Hepatocyte (in vitro differentiated cells): Measurements from ENCODE around the gene TMEM134. TPM values are rescaled to one million over a fixed set of nuclear protein-coding genes. Genes with fewer than 3 reads are reported as not detected.

Source experiments
- DNase-seq: peaks from one replicate; pipeline ENCODE4 v3.0.0-alpha.2; 2016; ENCODE audit warnings: low spot score
- H2AFZ ChIP-seq: fragments of 200-600 bp; sonication (generic); 2 replicates; pipeline ENCODE4 v1.6.0; 2016; ENCODE audit warnings: antibody characterized with exemption, mild to moderate bottlenecking
- H3K27ac ChIP-seq: fragments of 200-600 bp; sonication (generic); 2 replicates; pipeline ENCODE4 v1.5.1; 2016; ENCODE audit warnings: mild to moderate bottlenecking
- H3K27me3 ChIP-seq: fragments of 200-600 bp; sonication (generic); 2 replicates; pipeline ENCODE4 v1.6.1; 2016
- H3K36me3 ChIP-seq: fragments of 200-600 bp; sonication (generic); replicated peaks from 2 replicates; pipeline ENCODE4 v1.5.1; 2016; ENCODE audit warnings: low read depth; ENCODE audit not compliant: insufficient read depth
- H3K4me1 ChIP-seq: fragments of 200-600 bp; sonication (generic); 2 replicates; pipeline ENCODE4 v1.5.1; 2016; ENCODE audit warnings: mild to moderate bottlenecking, moderate library complexity; ENCODE audit not compliant: insufficient read depth
- H3K4me2 ChIP-seq: fragments of 200-600 bp; sonication (generic); 2 replicates; pipeline ENCODE4 v1.6.0; 2016
- H3K4me3 ChIP-seq: fragments of 200-600 bp; sonication (generic); 2 replicates; pipeline ENCODE4 v1.5.1; 2016; ENCODE audit warnings: mild to moderate bottlenecking
- H3K79me2 ChIP-seq: fragments of 200-600 bp; sonication (generic); 2 replicates; pipeline ENCODE4 v1.6.0; 2017; ENCODE audit warnings: mild to moderate bottlenecking
- H3K9me2 ChIP-seq: fragments of 200-600 bp; sonication (generic); replicated peaks from 2 replicates; pipeline ENCODE4 v1.6.0; 2017; ENCODE audit warnings: mild to moderate bottlenecking; ENCODE audit not compliant: insufficient read depth
- H3K9me3 ChIP-seq: fragments of 200-600 bp; sonication (generic); 2 replicates; pipeline ENCODE4 v1.5.1; 2016; ENCODE audit warnings: low read depth, mild to moderate bottlenecking
- H4K20me1 ChIP-seq: fragments of 200-600 bp; sonication (generic); 2 replicates; pipeline ENCODE4 v1.6.0; 2016; ENCODE audit warnings: mild to moderate bottlenecking; ENCODE audit not compliant: insufficient read depth, poor library complexity, severe bottlenecking
- CTCF ChIP-seq: fragments of 200-600 bp; sonication (generic); IDR thresholded peaks from 2 replicates; pipeline ENCODE4 v1.5.1; 2016; ENCODE audit warnings: antibody characterized with exemption, mild to moderate bottlenecking; ENCODE audit not compliant: poor library complexity
- EZH2 ChIP-seq: fragments of 200-600 bp; sonication (generic); IDR thresholded peaks from 2 replicates; pipeline ENCODE4 v1.6.1; 2016; ENCODE audit warnings: antibody characterized with exemption, mild to moderate bottlenecking, borderline replicate concordance
- EZH2phosphoT487 ChIP-seq: fragments of 200-600 bp; sonication (generic); IDR thresholded peaks from one replicate; pipeline ENCODE4 v1.6.1; 2018; ENCODE audit warnings: antibody characterized with exemption, mild to moderate bottlenecking, low read depth, moderate library complexity; ENCODE audit not compliant: unreplicated experiment, severe bottlenecking
- WGBS: methylation state at CpG from one replicate; pipeline ENCODE4 v1.1.6; 2016; ENCODE audit warnings: low lambda C conversion rate; ENCODE audit errors: missing lambda C conversion rate; 5-methylcytosine and 5-hydroxymethylcytosine counted together
- polyA plus RNA-seq: library from polyadenylated mRNA; unstranded; fragments of >200 nt; fragmentation: Nextera tagmentation; extraction: Ambion mirVana; gene quantifications from 2 replicates; pipeline ENCODE4 v1.2.1, GENCODE V29; 2016
- total RNA-seq: library from RNA; depleted of rRNA; stranded (reverse); fragments of >200 nt; gene quantifications from 2 replicates; pipeline ENCODE4 v1.2.3, GENCODE V29; 2014

Gene TMEM134
- total and polyA plus RNA-seq, 2 experiments from 2014 or later, result 43.2 to 93.7 TPM

- Histone ChIP-seq H3K27me3 (no peaks in the 10 kb centered on the region), H2AFZ (no peak overlapping the region), H3K79me2 (peaks cover 10% of the 10 kb centered on the region), H3K9me3 (no peaks in the 10 kb centered on the region), H3K4me1 (peaks cover 9% of the 10 kb centered on the region), H4K20me1 (peaks cover 9% of the 10 kb centered on the region), H3K36me3 (no peaks in the 10 kb centered on the region), H3K9me2 (no peaks in the 10 kb centered on the region), H3K27ac (no peak overlapping the region), H3K4me3 (no peak overlapping the region), H3K4me2 (no peak overlapping the region)
- DNase-seq, result no peak
- WGBS, result 92% methylated on average over 9 of the region's 9 CpGs
- TF ChIP-seq CTCF (no peak), EZH2 (no peak), EZH2phosphoT487 (no peak)
Measured at GRCh38 chr11:67500831-67501715, 32.0 kb upstream of the TMEM134 start.

- H3K36me3 ChIP-seq, result no peaks in the 10 kb centered on the region
- H3K79me2 ChIP-seq, result peaks cover 10% of the 10 kb centered on the region
- TF ChIP-seq EZH2phosphoT487, result no peak
- TF ChIP-seq EZH2, result no peak
- no peak for TF ChIP-seq CTCF
- H3K9me3 ChIP-seq, result no peaks in the 10 kb centered on the region
- peaks cover 9% of the 10 kb centered on the region for H4K20me1 ChIP-seq
- DNase-seq, result no peak
- WGBS, result 93% methylated on average over 1 of the region's 1 CpG
- H3K27ac ChIP-seq, result no peak overlapping the region
- H3K9me2 ChIP-seq, result no peaks in the 10 kb centered on the region
- H3K4me1 ChIP-seq, result peaks cover 3% of the 10 kb centered on the region
- no peak overlapping the region for H3K4me3 ChIP-seq
- no peak overlapping the region for H2AFZ ChIP-seq
- H3K4me2 ChIP-seq, result no peak overlapping the region
- no peaks in the 10 kb centered on the region for H3K27me3 ChIP-seq
Measured at GRCh38 chr11:67500484-67500821, 31.4 kb upstream of the TMEM134 start.

GRCh38 chr11:67499808-67500483 is 30.9 kb upstream of the TMEM134 start:
- Histone ChIP-seq H3K27ac (no peak overlapping the region), H3K4me2 (no peak overlapping the region), H4K20me1 (peaks cover 9% of the 10 kb centered on the region), H3K36me3 (no peaks in the 10 kb centered on the region), H3K4me1 (no peaks in the 10 kb centered on the region), H3K4me3 (no peak overlapping the region), H3K9me3 (no peaks in the 10 kb centered on the region), H2AFZ (no peak overlapping the region), H3K79me2 (peaks cover 10% of the 10 kb centered on the region), H3K9me2 (no peaks in the 10 kb centered on the region), H3K27me3 (no peaks in the 10 kb centered on the region)
- no peak for DNase-seq
- 97% methylated on average over 19 of the region's 26 CpGs for WGBS
- TF ChIP-seq EZH2 (no peak), EZH2phosphoT487 (no peak), CTCF (no peak)
